DND-41 (cell line): ENCODE measurements around the gene TMCC2.

Source experiments
- ATAC-seq: fragments of 200-7000 bp; cut with Tn5 transposase; 3 replicates; pipeline ENCODE4 v1.9.1; 2021; ENCODE audit warnings: low read depth; ENCODE audit not compliant: insufficient read depth
- DNase-seq: peaks from one replicate; pipeline ENCODE4 v3.0.0-alpha.2; 2020
- H2AFZ ChIP-seq: 2 replicates; pipeline ENCODE4 v1.6.0; 2012; ENCODE audit warnings: low read depth, low read length
- H3K27ac ChIP-seq: 2 replicates; pipeline ENCODE4 v1.5.1; 2012; ENCODE audit warnings: low read length, inconsistent platforms
- H3K27me3 ChIP-seq: fragments of 200-600 bp; sonication (generic); 2 replicates; pipeline ENCODE4 v1.6.0; 2012; ENCODE audit warnings: low read length, mild to moderate bottlenecking, inconsistent platforms; ENCODE audit not compliant: insufficient read depth, poor library complexity
- H3K36me3 ChIP-seq: 2 replicates; pipeline ENCODE4 v1.5.1; 2012; ENCODE audit warnings: low read length, inconsistent platforms; ENCODE audit not compliant: insufficient read depth
- H3K4me1 ChIP-seq: 2 replicates; pipeline ENCODE4 v1.5.1; 2012; ENCODE audit warnings: mild to moderate bottlenecking, low read length; ENCODE audit not compliant: insufficient read depth
- H3K4me2 ChIP-seq: 2 replicates; pipeline ENCODE4 v1.6.0; 2012; ENCODE audit warnings: mild to moderate bottlenecking, moderate library complexity, low read length, inconsistent platforms; ENCODE audit not compliant: insufficient read depth
- H3K4me3 ChIP-seq, 2 experiments: fragments of 200-600 bp in 1 of 2; shearing (Covaris generic) in 1 of 2; 2 replicates each; pipeline ENCODE4 v1.5.1; 2012 to 2016; ENCODE audit warnings: inconsistent platforms in 2 of 2, low read length in 2 of 2, mild to moderate bottlenecking in 2 of 2, low read depth in 1 of 2, moderate library complexity in 1 of 2
- H3K79me2 ChIP-seq: 2 replicates; pipeline ENCODE4 v1.6.0; 2012; ENCODE audit warnings: low read length, inconsistent platforms; ENCODE audit not compliant: insufficient read depth
- H3K9ac ChIP-seq: 2 replicates; pipeline ENCODE4 v1.6.0; 2012; ENCODE audit warnings: low read depth, mild to moderate bottlenecking, inconsistent platforms, low read length, moderate library complexity
- H3K9me3 ChIP-seq: 2 replicates; pipeline ENCODE4 v1.5.1; 2012; ENCODE audit warnings: low read length, moderate library complexity, mild to moderate bottlenecking, inconsistent platforms; ENCODE audit not compliant: insufficient read depth, severe bottlenecking
- H4K20me1 ChIP-seq: 2 replicates; pipeline ENCODE4 v1.6.0; 2012; ENCODE audit warnings: low read length; ENCODE audit not compliant: insufficient read depth
- EZH2 ChIP-seq: IDR thresholded peaks from 3 replicates; pipeline ENCODE4 v1.6.1; 2012; ENCODE audit warnings: borderline replicate concordance, low read depth, mild to moderate bottlenecking, moderate library complexity, low read length, inconsistent platforms; ENCODE audit not compliant: severe bottlenecking
- TF ChIP-seq, protein P1 (sequence below): IDR thresholded peaks from 2 replicates; pipeline ENCODE4 v1.5.1; 2012; ENCODE audit warnings: borderline replicate concordance, low read length, moderate library complexity, mild to moderate bottlenecking; ENCODE audit not compliant: poor library complexity, severe bottlenecking; ENCODE audit errors: extremely low read depth

The TMCC2 gene

GRCh38 chr1:205262731-205263171, 35.0 kb downstream of the TMCC2 start:
- peaks cover 15% of the 10 kb centered on the region for H3K27me3 ChIP-seq
- peaks cover 12% of the 10 kb centered on the region for H4K20me1 ChIP-seq
- H3K79me2 ChIP-seq = no peaks in the 10 kb centered on the region
- no peaks in the 10 kb centered on the region for H3K9me3 ChIP-seq
- H3K9ac ChIP-seq = no peak overlapping the region
- TF ChIP-seq EZH2 = no peak
- TF ChIP-seq, protein P1, sequence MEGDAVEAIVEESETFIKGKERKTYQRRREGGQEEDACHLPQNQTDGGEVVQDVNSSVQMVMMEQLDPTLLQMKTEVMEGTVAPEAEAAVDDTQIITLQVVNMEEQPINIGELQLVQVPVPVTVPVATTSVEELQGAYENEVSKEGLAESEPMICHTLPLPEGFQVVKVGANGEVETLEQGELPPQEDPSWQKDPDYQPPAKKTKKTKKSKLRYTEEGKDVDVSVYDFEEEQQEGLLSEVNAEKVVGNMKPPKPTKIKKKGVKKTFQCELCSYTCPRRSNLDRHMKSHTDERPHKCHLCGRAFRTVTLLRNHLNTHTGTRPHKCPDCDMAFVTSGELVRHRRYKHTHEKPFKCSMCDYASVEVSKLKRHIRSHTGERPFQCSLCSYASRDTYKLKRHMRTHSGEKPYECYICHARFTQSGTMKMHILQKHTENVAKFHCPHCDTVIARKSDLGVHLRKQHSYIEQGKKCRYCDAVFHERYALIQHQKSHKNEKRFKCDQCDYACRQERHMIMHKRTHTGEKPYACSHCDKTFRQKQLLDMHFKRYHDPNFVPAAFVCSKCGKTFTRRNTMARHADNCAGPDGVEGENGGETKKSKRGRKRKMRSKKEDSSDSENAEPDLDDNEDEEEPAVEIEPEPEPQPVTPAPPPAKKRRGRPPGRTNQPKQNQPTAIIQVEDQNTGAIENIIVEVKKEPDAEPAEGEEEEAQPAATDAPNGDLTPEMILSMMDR = no peak
- no peak overlapping the region for H3K27ac ChIP-seq
- no peaks in the 10 kb centered on the region for H3K36me3 ChIP-seq
- H3K4me2 ChIP-seq = no peak overlapping the region
- no peak overlapping the region for H3K4me3 ChIP-seq
- ATAC-seq = no peak; the same call in 2 of the 3 replicates
- no peak overlapping the region for H2AFZ ChIP-seq
- peaks cover 4% of the 10 kb centered on the region; the same call in 1 of the 2 replicates for H3K4me1 ChIP-seq
- DNase-seq = no peak

- H4K20me1 ChIP-seq = peaks cover 16% of the 10 kb centered on the region
- ATAC-seq (no peak), DNase-seq (no peak)
- TF ChIP-seq, protein P1 = no peak
- TF ChIP-seq EZH2 = no peak
- H3K79me2 ChIP-seq = no peaks in the 10 kb centered on the region
- no peak overlapping the region for H2AFZ ChIP-seq
- no peaks in the 10 kb centered on the region for H3K9me3 ChIP-seq
- no peak overlapping the region for H3K4me3 ChIP-seq
- H3K27ac ChIP-seq = no peak overlapping the region
- H3K4me2 ChIP-seq = no peak overlapping the region
- H3K9ac ChIP-seq = no peak overlapping the region
- H3K4me1 ChIP-seq = peaks cover 4% of the 10 kb centered on the region; the same call in 1 of the 2 replicates
- H3K36me3 ChIP-seq = no peaks in the 10 kb centered on the region
- peaks cover 15% of the 10 kb centered on the region for H3K27me3 ChIP-seq
Observed at GRCh38 chr1:205263580-205264190, 35.9 kb downstream of the TMCC2 start.

DNA sequence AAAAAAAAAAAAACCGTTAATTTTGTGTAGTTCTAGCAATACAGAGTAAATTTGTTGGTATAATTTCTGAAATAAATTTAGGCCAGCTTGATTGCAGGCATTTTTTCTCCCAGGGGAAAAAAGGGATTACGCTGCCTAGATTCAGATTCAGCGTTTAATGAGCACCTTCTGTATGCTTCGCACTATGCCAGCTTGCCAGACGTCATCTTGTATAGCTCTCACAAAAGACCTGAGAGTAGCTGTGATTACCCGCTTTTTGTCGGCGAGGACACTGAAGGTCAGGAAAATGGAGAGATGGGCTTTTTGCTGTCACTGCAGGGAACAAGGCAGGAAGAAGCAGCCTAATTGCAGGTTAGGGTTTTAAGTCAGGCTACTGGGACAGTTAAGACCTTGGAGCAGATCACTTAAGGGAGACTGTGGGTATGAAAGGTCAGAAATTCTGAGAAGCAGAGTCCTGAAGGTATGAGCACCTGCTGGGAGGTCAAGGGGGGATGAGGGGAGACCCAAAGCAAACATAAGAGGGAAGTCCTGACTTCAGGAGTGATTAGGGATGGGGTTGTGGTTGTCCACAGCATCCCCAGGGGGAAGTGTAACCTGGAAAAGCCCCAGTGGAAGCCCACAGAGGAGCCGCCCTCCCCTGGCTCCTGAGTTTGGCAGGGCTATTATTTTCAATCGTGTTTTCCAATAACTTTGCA, 39.0 kb downstream of the TMCC2 start:
- Histone ChIP-seq H3K9ac (no peak overlapping the region), H3K4me1 (peaks cover 4% of the 10 kb centered on the region; the same call in 1 of the 2 replicates), H3K79me2 (no peaks in the 10 kb centered on the region), H3K27me3 (peaks cover 13% of the 10 kb centered on the region), H2AFZ (no peak overlapping the region), H3K4me3 (no peak overlapping the region), H4K20me1 (peaks cover 11% of the 10 kb centered on the region), H3K9me3 (no peaks in the 10 kb centered on the region), H3K4me2 (no peak overlapping the region), H3K36me3 (no peaks in the 10 kb centered on the region), H3K27ac (no peak overlapping the region)
- ATAC-seq (no peak), DNase-seq (no peak)
- TF ChIP-seq, protein P1 = no peak
- TF ChIP-seq EZH2 = no peak
